ENCODE data around the gene CCNC. TPM values are rescaled to one million over a fixed set of nuclear protein-coding genes. Genes with fewer than 3 reads are reported as not detected.

CCNC gene
- polyA plus RNA-seq, 1 donor from 2014 or later = 111 TPM

DNA sequence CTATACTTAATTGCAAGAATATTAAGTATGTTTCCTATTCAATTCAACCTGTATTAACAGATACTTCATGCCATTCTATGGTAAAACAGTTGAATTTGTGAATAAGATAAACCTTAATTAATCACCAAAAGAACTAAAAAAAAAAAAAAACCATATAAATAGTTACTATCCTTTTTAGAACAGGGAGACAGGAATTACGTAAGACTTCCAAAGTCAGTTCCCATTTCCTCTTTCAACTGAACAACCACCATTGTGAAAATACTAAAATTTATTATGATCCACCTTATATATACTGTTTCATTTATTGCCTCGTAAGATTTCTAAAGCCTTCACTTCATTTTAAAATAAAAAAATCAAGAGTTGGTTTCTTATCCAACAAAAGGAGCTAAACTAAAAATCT lies 9.4 kb downstream of the CCNC start:
- Histone ChIP-seq H3K79me2 (replicated peaks; ENCODE audit: insufficient read depth, low read length) (peaks cover 28% of the 10 kb centered on the region), H4K20me1 (ENCODE audit: insufficient read depth) (no peaks in the 10 kb centered on the region), H3K4me2 (ENCODE audit: low read length) (no peak overlapping the region), H2AFZ (ENCODE audit: low read depth, low read length) (no peak overlapping the region), H3K9me3 (ENCODE audit: low read length) (no peaks in the 10 kb centered on the region), H3K9me2 (ENCODE audit: insufficient read depth, low read length) (no peaks in the 10 kb centered on the region), H3F3A (ENCODE audit: insufficient read depth, low read length, poor library complexity, severe bottlenecking) (no peaks in the 10 kb centered on the region), H3K4me3 (ENCODE audit: low read length) (no peak overlapping the region), H3K9ac (ENCODE audit: low read length) (no peak overlapping the region), H3K36me3 (ENCODE audit: insufficient read depth, low read length) (no peaks in the 10 kb centered on the region), H3K27ac (ENCODE audit: low read length) (no peak overlapping the region), H3K27me3 (ENCODE audit: insufficient read depth, low read depth, low read length) (no peaks in the 10 kb centered on the region)
- TF ChIP-seq, protein P1, sequence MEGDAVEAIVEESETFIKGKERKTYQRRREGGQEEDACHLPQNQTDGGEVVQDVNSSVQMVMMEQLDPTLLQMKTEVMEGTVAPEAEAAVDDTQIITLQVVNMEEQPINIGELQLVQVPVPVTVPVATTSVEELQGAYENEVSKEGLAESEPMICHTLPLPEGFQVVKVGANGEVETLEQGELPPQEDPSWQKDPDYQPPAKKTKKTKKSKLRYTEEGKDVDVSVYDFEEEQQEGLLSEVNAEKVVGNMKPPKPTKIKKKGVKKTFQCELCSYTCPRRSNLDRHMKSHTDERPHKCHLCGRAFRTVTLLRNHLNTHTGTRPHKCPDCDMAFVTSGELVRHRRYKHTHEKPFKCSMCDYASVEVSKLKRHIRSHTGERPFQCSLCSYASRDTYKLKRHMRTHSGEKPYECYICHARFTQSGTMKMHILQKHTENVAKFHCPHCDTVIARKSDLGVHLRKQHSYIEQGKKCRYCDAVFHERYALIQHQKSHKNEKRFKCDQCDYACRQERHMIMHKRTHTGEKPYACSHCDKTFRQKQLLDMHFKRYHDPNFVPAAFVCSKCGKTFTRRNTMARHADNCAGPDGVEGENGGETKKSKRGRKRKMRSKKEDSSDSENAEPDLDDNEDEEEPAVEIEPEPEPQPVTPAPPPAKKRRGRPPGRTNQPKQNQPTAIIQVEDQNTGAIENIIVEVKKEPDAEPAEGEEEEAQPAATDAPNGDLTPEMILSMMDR (IDR thresholded peaks at IDR 0.05; ENCODE audit: poor library complexity, severe bottlenecking) = no peak
- TF ChIP-seq TAF1 (IDR thresholded peaks at IDR 0.05; ENCODE audit: low read depth) (no peak), EP300 (conservative IDR thresholded peaks at IDR 0.05; ENCODE audit: poor library complexity, severe bottlenecking) (no peak), SMC3 (conservative IDR thresholded peaks at IDR 0.05; ENCODE audit: poor library complexity) (no peak)

DNA sequence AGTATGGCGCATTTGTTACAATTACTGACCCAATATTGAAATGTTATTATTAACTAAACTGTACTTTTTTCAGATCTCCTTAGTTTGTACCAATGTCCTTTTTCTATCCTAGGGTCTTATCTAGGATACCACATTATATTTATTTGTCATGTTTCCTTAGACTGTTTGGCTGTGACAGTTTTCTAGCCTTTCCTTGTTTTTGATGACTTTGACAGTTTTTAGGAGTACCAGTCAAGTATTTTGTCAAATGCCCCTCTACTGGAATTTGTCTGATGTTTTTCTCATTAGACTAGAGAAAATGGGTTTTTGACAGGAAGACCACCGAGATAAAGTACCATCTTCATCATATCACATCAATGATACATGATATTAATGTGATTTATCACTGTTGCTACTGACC lies 14.6 kb downstream of the CCNC start:
- H3K27ac ChIP-seq (ENCODE audit: low read length) = no peak overlapping the region
- H2AFZ ChIP-seq (ENCODE audit: low read depth, low read length) = no peak overlapping the region
- H3K27me3 ChIP-seq (ENCODE audit: insufficient read depth, low read depth, low read length) = no peaks in the 10 kb centered on the region
- no peaks in the 10 kb centered on the region for H3K9me3 ChIP-seq (ENCODE audit: low read length)
- TF ChIP-seq, protein P2, sequence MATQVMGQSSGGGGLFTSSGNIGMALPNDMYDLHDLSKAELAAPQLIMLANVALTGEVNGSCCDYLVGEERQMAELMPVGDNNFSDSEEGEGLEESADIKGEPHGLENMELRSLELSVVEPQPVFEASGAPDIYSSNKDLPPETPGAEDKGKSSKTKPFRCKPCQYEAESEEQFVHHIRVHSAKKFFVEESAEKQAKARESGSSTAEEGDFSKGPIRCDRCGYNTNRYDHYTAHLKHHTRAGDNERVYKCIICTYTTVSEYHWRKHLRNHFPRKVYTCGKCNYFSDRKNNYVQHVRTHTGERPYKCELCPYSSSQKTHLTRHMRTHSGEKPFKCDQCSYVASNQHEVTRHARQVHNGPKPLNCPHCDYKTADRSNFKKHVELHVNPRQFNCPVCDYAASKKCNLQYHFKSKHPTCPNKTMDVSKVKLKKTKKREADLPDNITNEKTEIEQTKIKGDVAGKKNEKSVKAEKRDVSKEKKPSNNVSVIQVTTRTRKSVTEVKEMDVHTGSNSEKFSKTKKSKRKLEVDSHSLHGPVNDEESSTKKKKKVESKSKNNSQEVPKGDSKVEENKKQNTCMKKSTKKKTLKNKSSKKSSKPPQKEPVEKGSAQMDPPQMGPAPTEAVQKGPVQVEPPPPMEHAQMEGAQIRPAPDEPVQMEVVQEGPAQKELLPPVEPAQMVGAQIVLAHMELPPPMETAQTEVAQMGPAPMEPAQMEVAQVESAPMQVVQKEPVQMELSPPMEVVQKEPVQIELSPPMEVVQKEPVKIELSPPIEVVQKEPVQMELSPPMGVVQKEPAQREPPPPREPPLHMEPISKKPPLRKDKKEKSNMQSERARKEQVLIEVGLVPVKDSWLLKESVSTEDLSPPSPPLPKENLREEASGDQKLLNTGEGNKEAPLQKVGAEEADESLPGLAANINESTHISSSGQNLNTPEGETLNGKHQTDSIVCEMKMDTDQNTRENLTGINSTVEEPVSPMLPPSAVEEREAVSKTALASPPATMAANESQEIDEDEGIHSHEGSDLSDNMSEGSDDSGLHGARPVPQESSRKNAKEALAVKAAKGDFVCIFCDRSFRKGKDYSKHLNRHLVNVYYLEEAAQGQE (IDR thresholded peaks at IDR 0.05; ENCODE audit: borderline replicate concordance) = no peak
- no peak for TF ChIP-seq RAD21 (conservative IDR thresholded peaks at IDR 0.05)
- TF ChIP-seq, protein P1 (IDR thresholded peaks at IDR 0.05; ENCODE audit: poor library complexity, severe bottlenecking) = no peak
- TF ChIP-seq SMC3 (conservative IDR thresholded peaks at IDR 0.05; ENCODE audit: poor library complexity) = no peak
- TF ChIP-seq EZH2 (IDR thresholded peaks at IDR 0.05; ENCODE audit: borderline replicate concordance, insufficient read depth, low read length, poor library complexity, severe bottlenecking) = no peak
- no peak for TF ChIP-seq MXI1 (conservative IDR thresholded peaks at IDR 0.05; ENCODE audit: poor library complexity, severe bottlenecking)
- TF ChIP-seq EP300 (conservative IDR thresholded peaks at IDR 0.05; ENCODE audit: poor library complexity, severe bottlenecking) = no peak
- TF ChIP-seq POLR2AphosphoS5 (IDR thresholded peaks at IDR 0.05) = no peak
- TF ChIP-seq TAF1 (IDR thresholded peaks at IDR 0.05; ENCODE audit: low read depth) = no peak
- H3K79me2 ChIP-seq (replicated peaks; ENCODE audit: insufficient read depth, low read length) = no peaks in the 10 kb centered on the region
- H3K9ac ChIP-seq (ENCODE audit: low read length) = no peak overlapping the region
- H3F3A ChIP-seq (ENCODE audit: insufficient read depth, low read length, poor library complexity, severe bottlenecking) = no peaks in the 10 kb centered on the region
- H4K20me1 ChIP-seq (ENCODE audit: insufficient read depth) = no peaks in the 10 kb centered on the region
- no peaks in the 10 kb centered on the region for H3K36me3 ChIP-seq (ENCODE audit: insufficient read depth, low read length)
- no peak overlapping the region for H3K4me3 ChIP-seq (ENCODE audit: low read length)
- no peak overlapping the region for H3K4me2 ChIP-seq (ENCODE audit: low read length)
- no peaks in the 10 kb centered on the region for H3K9me2 ChIP-seq (ENCODE audit: insufficient read depth, low read length)

Data from neural cell (in vitro differentiated cells).